ENCODE measurements around the gene TANC2.

TANC2 gene

DNA sequence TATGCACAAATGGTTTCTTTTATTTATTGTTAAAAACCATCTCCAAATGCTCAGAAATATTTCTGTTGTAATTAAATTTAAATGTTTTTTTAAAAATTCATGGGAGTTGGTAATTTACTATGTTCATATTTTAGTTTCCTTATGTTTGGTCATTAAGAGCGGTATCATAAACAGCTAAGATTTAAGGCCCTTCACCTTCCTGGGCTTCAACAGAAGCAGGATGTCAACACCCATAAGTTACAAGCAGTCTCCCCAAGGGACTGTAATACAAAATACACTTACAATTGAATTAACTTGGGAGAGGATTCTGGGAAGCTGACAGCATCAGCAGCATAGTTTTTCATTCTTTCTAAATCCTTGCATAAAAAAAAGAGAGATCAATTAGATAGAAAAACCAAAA, 30.9 kb upstream of the TANC2 start:
- no peak overlapping the region for H3K27ac ChIP-seq (ENCODE audit: extremely low read depth, low read depth, low read length)
- no peaks in the 10 kb centered on the region for H3K4me1 ChIP-seq (ENCODE audit: control insufficient read depth, insufficient read depth, low read length)
- no peaks in the 10 kb centered on the region for H3K9me3 ChIP-seq (ENCODE audit: control insufficient read depth, insufficient read depth, low read depth, low read length)
- ChIA-PET CTCF (interaction anchor here (1.1 to 1.3 kb wide), 2 partner anchors 15 to 235 kb away, joined by 3 to 4 read pairs; no protein-coding TSS in a partner anchor), POLR2A (no interaction called here)
- H3K36me3 ChIP-seq (ENCODE audit: control insufficient read depth in 2 of 2, insufficient read depth in 1 of 2, low read length in 2 of 2): no peaks in the 10 kb centered on the region
- no peak overlapping the region for H3K4me3 ChIP-seq (ENCODE audit: low read depth, low read length)
- TF ChIP-seq GLI4 (tag by site-specific recombination; IDR thresholded peaks at IDR 0.05): no peak
- TF ChIP-seq ZNF580 (tag by site-specific recombination; IDR thresholded peaks at IDR 0.05): no peak

DNA sequence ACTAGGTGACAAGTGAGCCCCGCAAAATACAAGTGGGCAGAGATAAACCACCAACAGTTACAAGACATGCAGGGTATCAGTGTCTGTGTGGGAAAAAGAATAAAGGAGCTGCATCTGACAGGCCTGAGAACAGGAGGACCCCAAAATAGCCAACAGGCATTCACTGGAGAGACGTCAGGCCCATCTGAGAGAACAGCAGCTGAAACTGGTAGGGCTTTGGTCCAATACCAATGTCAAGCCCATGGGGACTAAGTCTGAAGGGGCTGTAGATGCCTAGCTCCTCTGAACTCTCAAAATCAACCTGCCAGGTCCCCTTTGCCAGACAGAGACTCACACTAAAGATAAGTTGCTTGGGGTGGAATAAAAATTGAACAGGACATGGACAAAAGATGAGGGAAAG, 30.5 kb upstream of the TANC2 start:
- Histone ChIP-seq H3K4me3 (ENCODE audit: low read depth, low read length) (no peak overlapping the region), H3K9me3 (ENCODE audit: control insufficient read depth, insufficient read depth, low read depth, low read length) (no peaks in the 10 kb centered on the region), H3K27ac (ENCODE audit: extremely low read depth, low read depth, low read length) (no peak overlapping the region), H3K36me3 (ENCODE audit: control insufficient read depth in 2 of 2, insufficient read depth in 1 of 2, low read length in 2 of 2) (no peaks in the 10 kb centered on the region), H3K4me1 (ENCODE audit: control insufficient read depth, insufficient read depth, low read length) (no peaks in the 10 kb centered on the region)
- peak; percentile 50; the same call in 1 of the 2 replicates for TF ChIP-seq ZNF449 (tag by site-specific recombination; IDR thresholded peaks at IDR 0.05)
- no peak for TF ChIP-seq ZNF792 (tag by site-specific recombination; IDR thresholded peaks at IDR 0.05)
- POLR2A ChIA-PET: no interaction called here
- CTCF ChIA-PET: interaction anchor here (1.1 kb wide), 1 partner anchor 235 kb away, joined by 3 read pairs; no protein-coding TSS in a partner anchor

DNA sequence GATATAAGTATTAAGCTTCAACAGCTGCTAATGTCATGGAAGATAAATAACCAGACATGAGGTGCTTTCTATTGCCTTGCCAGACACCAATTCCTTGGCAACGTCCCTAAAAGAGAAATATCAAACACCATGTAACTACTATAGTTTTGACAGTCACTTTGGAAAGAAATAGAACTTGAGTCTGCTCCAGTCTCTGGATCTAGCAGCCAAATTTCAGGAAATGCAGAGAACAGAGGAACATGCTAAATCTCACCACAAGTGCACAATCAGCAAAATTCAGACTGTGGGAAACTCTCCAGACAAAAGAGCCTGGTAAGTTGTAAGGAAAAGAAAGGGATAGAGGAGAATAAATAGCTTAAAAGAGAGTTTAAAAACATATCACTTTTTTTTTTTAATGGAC, 28.4 kb upstream of the TANC2 start:
- Histone ChIP-seq H3K4me1 (ENCODE audit: control insufficient read depth, insufficient read depth, low read length) (no peaks in the 10 kb centered on the region), H3K4me3 (ENCODE audit: low read depth, low read length) (no peak overlapping the region), H3K27ac (ENCODE audit: extremely low read depth, low read depth, low read length) (no peak overlapping the region), H3K36me3 (ENCODE audit: control insufficient read depth in 2 of 2, insufficient read depth in 1 of 2, low read length in 2 of 2) (no peaks in the 10 kb centered on the region), H3K9me3 (ENCODE audit: control insufficient read depth, insufficient read depth, low read depth, low read length) (no peaks in the 10 kb centered on the region; the same call in 1 of the 2 replicates)
- ChIA-PET CTCF (no interaction called here), POLR2A (no interaction called here)
- TF ChIP-seq, protein P1, sequence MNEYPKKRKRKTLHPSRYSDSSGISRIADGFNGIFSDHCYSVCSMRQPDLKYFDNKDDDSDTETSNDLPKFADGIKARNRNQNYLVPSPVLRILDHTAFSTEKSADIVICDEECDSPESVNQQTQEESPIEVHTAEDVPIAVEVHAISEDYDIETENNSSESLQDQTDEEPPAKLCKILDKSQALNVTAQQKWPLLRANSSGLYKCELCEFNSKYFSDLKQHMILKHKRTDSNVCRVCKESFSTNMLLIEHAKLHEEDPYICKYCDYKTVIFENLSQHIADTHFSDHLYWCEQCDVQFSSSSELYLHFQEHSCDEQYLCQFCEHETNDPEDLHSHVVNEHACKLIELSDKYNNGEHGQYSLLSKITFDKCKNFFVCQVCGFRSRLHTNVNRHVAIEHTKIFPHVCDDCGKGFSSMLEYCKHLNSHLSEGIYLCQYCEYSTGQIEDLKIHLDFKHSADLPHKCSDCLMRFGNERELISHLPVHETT (tag by site-specific recombination; IDR thresholded peaks at IDR 0.05): no peak
- no peak for TF ChIP-seq SP2 (tag by site-specific recombination; IDR thresholded peaks at IDR 0.05)
- TF ChIP-seq, protein P2, sequence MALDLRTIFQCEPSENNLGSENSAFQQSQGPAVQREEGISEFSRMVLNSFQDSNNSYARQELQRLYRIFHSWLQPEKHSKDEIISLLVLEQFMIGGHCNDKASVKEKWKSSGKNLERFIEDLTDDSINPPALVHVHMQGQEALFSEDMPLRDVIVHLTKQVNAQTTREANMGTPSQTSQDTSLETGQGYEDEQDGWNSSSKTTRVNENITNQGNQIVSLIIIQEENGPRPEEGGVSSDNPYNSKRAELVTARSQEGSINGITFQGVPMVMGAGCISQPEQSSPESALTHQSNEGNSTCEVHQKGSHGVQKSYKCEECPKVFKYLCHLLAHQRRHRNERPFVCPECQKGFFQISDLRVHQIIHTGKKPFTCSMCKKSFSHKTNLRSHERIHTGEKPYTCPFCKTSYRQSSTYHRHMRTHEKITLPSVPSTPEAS (tag by site-specific recombination; IDR thresholded peaks at IDR 0.05): no peak
- TF ChIP-seq TCF7L2 (IDR thresholded peaks at IDR 0.05; ENCODE audit: borderline replicate concordance, low read depth, low read length): no peak
- TF ChIP-seq ZNF223 (tag by site-specific recombination; IDR thresholded peaks at IDR 0.05): no peak
- no peak for TF ChIP-seq ZNF341 (tag by site-specific recombination; IDR thresholded peaks at IDR 0.05; ENCODE audit: low read depth)
- TF ChIP-seq, protein P3, sequence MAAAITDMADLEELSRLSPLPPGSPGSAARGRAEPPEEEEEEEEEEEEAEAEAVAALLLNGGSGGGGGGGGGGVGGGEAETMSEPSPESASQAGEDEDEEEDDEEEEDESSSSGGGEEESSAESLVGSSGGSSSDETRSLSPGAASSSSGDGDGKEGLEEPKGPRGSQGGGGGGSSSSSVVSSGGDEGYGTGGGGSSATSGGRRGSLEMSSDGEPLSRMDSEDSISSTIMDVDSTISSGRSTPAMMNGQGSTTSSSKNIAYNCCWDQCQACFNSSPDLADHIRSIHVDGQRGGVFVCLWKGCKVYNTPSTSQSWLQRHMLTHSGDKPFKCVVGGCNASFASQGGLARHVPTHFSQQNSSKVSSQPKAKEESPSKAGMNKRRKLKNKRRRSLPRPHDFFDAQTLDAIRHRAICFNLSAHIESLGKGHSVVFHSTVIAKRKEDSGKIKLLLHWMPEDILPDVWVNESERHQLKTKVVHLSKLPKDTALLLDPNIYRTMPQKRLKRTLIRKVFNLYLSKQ (tag by site-specific recombination; IDR thresholded peaks at IDR 0.05; ENCODE audit: borderline replicate concordance): no peak
- TF ChIP-seq, protein P4, sequence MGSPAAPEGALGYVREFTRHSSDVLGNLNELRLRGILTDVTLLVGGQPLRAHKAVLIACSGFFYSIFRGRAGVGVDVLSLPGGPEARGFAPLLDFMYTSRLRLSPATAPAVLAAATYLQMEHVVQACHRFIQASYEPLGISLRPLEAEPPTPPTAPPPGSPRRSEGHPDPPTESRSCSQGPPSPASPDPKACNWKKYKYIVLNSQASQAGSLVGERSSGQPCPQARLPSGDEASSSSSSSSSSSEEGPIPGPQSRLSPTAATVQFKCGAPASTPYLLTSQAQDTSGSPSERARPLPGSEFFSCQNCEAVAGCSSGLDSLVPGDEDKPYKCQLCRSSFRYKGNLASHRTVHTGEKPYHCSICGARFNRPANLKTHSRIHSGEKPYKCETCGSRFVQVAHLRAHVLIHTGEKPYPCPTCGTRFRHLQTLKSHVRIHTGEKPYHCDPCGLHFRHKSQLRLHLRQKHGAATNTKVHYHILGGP (tag by site-specific recombination; IDR thresholded peaks at IDR 0.05): no peak
- no peak for TF ChIP-seq ZNF366 (tag by site-specific recombination; conservative IDR thresholded peaks at IDR 0.05)
- TF ChIP-seq, protein P5, sequence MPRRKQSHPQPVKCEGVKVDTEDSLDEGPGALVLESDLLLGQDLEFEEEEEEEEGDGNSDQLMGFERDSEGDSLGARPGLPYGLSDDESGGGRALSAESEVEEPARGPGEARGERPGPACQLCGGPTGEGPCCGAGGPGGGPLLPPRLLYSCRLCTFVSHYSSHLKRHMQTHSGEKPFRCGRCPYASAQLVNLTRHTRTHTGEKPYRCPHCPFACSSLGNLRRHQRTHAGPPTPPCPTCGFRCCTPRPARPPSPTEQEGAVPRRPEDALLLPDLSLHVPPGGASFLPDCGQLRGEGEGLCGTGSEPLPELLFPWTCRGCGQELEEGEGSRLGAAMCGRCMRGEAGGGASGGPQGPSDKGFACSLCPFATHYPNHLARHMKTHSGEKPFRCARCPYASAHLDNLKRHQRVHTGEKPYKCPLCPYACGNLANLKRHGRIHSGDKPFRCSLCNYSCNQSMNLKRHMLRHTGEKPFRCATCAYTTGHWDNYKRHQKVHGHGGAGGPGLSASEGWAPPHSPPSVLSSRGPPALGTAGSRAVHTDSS (tag by site-specific recombination; IDR thresholded peaks at IDR 0.05): no peak
- TF ChIP-seq ZFP3 (tag by site-specific recombination; IDR thresholded peaks at IDR 0.05; ENCODE audit: low read depth): no peak
- TF ChIP-seq KLF16 (tag by site-specific recombination; IDR thresholded peaks at IDR 0.05): no peak
- no peak for TF ChIP-seq ZNF660 (tag by site-specific recombination; IDR thresholded peaks at IDR 0.05)
- TF ChIP-seq ZNF76 (tag by site-specific recombination; IDR thresholded peaks at IDR 0.05; ENCODE audit: borderline replicate concordance, low read depth): no peak
- TF ChIP-seq ZNF548 (tag by site-specific recombination; IDR thresholded peaks at IDR 0.05): no peak
- TF ChIP-seq PRDM1 (tag by site-specific recombination; IDR thresholded peaks at IDR 0.05): no peak
- no peak for TF ChIP-seq ZBTB20 (tag by site-specific recombination; IDR thresholded peaks at IDR 0.05)
